ENCODE data around the gene ADIRF.
"Not testable (repeated sequence)": the region's sequence is repeated elsewhere in the genome, so short reads cannot be mapped to it uniquely, and the experiment has no call there.

Gene ADIRF

DNA sequence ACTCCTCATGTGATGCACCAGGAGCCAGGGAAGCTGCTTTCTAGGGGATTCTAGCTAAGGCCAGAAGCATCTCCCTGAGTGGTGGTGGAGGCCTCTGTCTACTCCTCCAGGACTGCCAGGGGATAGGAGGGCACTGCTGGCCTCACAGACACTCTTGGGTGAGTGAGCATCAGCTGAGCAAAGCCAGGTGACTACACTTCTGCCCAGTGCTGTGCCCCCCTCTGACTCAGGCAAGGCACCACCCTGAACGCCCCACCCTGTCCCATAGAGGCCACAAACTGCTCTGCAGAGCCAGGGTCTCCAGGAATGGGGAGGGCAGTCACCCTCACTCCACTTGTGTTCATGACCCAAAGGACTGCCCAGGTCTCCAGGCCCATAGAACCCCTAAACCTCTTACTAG, 51.2 kb downstream of the ADIRF start:
- not testable (repeated sequence) for H3K4me3 ChIP-seq (ENCODE audit: low read depth, low read length); DNase-seq (ENCODE audit: low read depth)

DNA sequence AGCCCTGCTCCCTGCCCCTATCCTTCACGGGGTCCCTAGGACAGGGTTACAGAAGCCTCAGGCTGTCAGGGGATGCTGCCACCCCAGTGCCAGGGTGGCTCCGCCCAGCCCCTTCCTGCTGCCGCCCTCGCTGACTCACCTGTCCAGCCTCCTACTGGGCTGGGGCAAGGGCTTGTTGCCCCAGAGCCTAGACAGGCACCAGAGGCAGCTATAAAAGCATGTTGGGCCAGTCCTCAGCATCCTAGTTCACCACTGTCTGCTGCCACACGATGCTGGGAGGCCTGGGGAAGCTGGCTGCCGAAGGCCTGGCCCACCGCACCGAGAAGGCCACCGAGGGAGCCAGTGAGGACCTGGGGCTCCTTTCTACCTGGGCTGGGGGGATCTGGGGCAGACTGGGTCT, 51.8 kb downstream of the ADIRF start, which contains the start of gene FAM25A:
TSS of gene FAM25A (plus strand) at position 239 of the 400 bp plus-strand sequence. CDS start at position 270, 31 bp downstream.
- DNase-seq (ENCODE audit: low read depth); H3K4me3 ChIP-seq (ENCODE audit: low read depth, low read length): not testable (repeated sequence)
